ENCODE results near the gene POLR2C.

POLR2C gene

GRCh38 chr16:57462978-57463362 is 491 bp downstream of the POLR2C start:
- Mint-ChIP-seq H3K27ac (peak overlapping the region; percentile 84 to 98 (median 86)), H3K4me3 (peak overlapping the region; percentile 99 to 100 (median 100)), H3K4me1 (peaks cover 9% of the 10 kb centered on the region), H3K36me3 (ENCODE audit: low read depth) (peaks cover 54% of the 10 kb centered on the region), H3K9me3 (no peaks in the 10 kb centered on the region), H3K27me3 (ENCODE audit: low read depth) (no peaks in the 10 kb centered on the region)
- TF ChIP-seq, protein P1, sequence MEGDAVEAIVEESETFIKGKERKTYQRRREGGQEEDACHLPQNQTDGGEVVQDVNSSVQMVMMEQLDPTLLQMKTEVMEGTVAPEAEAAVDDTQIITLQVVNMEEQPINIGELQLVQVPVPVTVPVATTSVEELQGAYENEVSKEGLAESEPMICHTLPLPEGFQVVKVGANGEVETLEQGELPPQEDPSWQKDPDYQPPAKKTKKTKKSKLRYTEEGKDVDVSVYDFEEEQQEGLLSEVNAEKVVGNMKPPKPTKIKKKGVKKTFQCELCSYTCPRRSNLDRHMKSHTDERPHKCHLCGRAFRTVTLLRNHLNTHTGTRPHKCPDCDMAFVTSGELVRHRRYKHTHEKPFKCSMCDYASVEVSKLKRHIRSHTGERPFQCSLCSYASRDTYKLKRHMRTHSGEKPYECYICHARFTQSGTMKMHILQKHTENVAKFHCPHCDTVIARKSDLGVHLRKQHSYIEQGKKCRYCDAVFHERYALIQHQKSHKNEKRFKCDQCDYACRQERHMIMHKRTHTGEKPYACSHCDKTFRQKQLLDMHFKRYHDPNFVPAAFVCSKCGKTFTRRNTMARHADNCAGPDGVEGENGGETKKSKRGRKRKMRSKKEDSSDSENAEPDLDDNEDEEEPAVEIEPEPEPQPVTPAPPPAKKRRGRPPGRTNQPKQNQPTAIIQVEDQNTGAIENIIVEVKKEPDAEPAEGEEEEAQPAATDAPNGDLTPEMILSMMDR (IDR thresholded peaks at IDR 0.05; ENCODE audit: unreplicated experiment in 3 of 3): no peak

DNA sequence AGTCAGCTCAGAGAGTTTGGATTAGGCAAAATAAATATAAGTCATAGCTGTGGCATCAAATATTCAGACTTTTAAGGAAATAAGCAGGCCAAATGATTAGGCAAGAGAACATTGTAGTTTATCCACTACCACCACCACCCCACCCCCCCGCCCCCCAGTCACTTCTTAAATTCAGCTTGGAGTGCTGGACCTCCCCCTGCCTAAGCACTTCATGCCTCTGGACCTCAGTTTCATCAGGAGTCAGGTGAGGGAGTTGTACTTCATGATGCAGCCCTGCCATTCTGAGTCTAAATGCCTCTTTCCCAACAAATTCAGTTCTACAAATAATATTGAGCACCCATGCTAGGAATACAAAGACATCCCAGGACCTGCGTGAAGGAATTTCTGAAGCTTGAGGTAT is 2.0 kb downstream of the POLR2C start:
- H3K9me3 Mint-ChIP-seq: no peaks in the 10 kb centered on the region
- peaks cover 67% of the 10 kb centered on the region for H3K36me3 Mint-ChIP-seq (ENCODE audit: low read depth)
- peak overlapping the region; percentile 24 to 100 (median 100) for H3K4me3 Mint-ChIP-seq
- H3K27me3 Mint-ChIP-seq (ENCODE audit: low read depth): no peaks in the 10 kb centered on the region
- H3K27ac Mint-ChIP-seq: no peak overlapping the region
- TF ChIP-seq, protein P1 (IDR thresholded peaks at IDR 0.05; ENCODE audit: unreplicated experiment in 3 of 3): no peak
- peaks cover 9% of the 10 kb centered on the region for H3K4me1 Mint-ChIP-seq

DNA sequence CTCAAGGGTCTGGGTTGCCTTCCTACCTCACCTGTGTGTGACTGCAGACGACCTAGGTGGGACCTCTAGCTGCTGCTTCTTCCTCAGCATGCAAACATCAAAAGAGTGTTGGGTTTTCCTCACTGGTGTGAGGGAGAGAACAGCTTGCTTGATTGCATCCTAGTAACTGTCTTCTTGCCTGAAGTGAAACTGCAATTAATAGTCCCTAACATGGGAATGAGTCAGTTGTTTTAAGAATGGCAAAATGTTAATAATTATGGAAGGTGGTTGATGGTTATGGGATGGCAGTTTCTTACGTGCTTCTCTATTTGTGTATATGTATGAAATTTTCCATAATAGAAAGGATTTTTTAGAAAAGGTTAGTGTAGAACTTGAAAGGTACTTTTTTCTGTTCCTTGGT is 5.9 kb downstream of the POLR2C start:
- TF ChIP-seq, protein P1 (IDR thresholded peaks at IDR 0.05; ENCODE audit: unreplicated experiment in 3 of 3): no peak
- H3K4me3 Mint-ChIP-seq: no peak overlapping the region
- H3K9me3 Mint-ChIP-seq: no peaks in the 10 kb centered on the region
- peaks cover 11% of the 10 kb centered on the region for H3K4me1 Mint-ChIP-seq
- no peaks in the 10 kb centered on the region for H3K27me3 Mint-ChIP-seq (ENCODE audit: low read depth)
- H3K36me3 Mint-ChIP-seq (ENCODE audit: low read depth): peaks cover 75% of the 10 kb centered on the region
- peak overlapping the region in 2 of 3 experiments; percentile 35 to 39 for H3K27ac Mint-ChIP-seq

DNA sequence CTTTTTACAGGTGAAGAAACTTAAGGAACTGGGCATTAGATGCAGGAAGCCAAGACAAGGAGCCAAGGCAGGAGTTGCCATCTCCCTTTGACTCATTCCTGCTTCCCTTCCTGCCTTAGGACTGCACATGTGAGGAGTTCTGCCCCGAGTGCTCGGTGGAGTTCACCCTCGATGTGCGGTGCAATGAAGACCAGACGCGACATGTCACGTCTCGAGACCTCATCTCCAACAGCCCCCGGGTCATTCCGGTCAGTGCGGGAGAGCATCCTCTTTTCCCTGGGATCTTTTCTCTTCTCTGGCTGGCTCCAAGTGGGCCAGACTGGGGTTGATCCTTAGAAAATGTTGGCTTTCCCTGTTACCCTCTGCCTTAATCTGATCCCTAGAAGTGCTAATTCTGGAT is 6.6 kb downstream of the POLR2C start:
- peaks cover 9% of the 10 kb centered on the region for H3K4me1 Mint-ChIP-seq
- no peaks in the 10 kb centered on the region for H3K9me3 Mint-ChIP-seq
- H3K27me3 Mint-ChIP-seq (ENCODE audit: low read depth): no peaks in the 10 kb centered on the region
- TF ChIP-seq, protein P1 (IDR thresholded peaks at IDR 0.05; ENCODE audit: unreplicated experiment in 3 of 3): no peak
- H3K36me3 Mint-ChIP-seq (ENCODE audit: low read depth): peaks cover 73% of the 10 kb centered on the region
- H3K4me3 Mint-ChIP-seq: no peak overlapping the region
- peak overlapping the region in 1 of 3 experiments; percentile 35 for H3K27ac Mint-ChIP-seq

DNA sequence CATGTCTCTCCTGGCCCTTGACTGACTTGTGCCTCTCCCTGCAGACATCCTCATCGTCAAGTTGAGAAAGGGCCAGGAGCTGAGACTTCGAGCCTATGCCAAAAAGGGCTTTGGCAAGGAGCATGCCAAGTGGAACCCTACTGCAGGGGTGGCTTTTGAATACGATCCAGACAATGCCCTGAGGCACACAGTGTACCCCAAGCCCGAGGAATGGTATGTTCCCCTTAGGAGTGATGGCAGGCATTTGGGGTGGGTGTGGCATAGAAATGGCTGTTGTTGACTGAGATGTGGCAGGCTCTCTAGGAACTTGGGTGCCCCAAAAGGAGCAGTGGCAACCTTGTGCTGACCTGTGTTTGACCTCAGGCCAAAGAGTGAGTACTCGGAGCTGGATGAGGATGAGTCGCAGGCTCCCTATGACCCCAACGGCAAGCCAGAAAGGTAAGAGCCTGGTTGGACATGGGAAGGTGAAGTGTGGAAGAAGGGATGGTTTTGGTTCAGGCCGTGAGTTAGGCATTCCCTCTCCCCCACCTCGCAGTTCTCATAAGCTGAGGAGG is 7.5 kb downstream of the POLR2C start:
- H3K27me3 Mint-ChIP-seq (ENCODE audit: low read depth): no peaks in the 10 kb centered on the region
- TF ChIP-seq, protein P1 (IDR thresholded peaks at IDR 0.05; ENCODE audit: unreplicated experiment in 3 of 3): no peak

DNA sequence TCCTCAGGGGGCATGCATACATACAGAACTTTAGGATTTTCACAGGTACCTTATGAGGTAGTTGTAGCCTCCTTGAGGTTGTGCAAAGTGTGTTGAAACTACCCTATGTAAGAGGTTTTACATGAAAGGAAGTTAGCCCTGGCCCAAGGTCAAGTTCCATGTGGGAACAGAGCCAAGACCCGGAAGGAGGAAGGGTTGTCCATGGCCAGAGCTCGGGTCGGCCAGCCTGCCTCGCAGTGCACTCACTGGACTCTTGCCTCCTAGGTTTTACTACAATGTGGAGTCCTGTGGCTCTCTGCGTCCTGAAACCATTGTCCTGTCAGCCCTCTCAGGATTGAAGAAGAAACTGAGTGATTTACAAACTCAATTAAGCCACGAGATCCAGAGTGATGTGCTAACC is 8.2 kb downstream of the POLR2C start:
- peaks cover 7% of the 10 kb centered on the region for H3K4me1 Mint-ChIP-seq
- peak overlapping the region; percentile 86 to 90 (median 88) for H3K27ac Mint-ChIP-seq
- no peaks in the 10 kb centered on the region for H3K9me3 Mint-ChIP-seq
- no peak overlapping the region for H3K4me3 Mint-ChIP-seq
- TF ChIP-seq, protein P1 (IDR thresholded peaks at IDR 0.05; ENCODE audit: unreplicated experiment in 3 of 3): no peak
- H3K27me3 Mint-ChIP-seq (ENCODE audit: low read depth): no peaks in the 10 kb centered on the region
- H3K36me3 Mint-ChIP-seq (ENCODE audit: low read depth): peaks cover 60% of the 10 kb centered on the region

More for the DNA sequence above, 7.5 kb downstream of the POLR2C start:
- peaks cover 68% of the 10 kb centered on the region for H3K36me3 Mint-ChIP-seq (ENCODE audit: low read depth)
- peak overlapping the region in 1 of 3 experiments; percentile 68 for H3K27ac Mint-ChIP-seq
- no peak overlapping the region for H3K4me3 Mint-ChIP-seq
- no peaks in the 10 kb centered on the region for H3K9me3 Mint-ChIP-seq
- H3K4me1 Mint-ChIP-seq: peaks cover 7% of the 10 kb centered on the region
